ENCODE data around the gene SLAIN1. TPM values are rescaled to one million over a fixed set of nuclear protein-coding genes. Genes with fewer than 3 reads are reported as not detected.

Gene SLAIN1
- total RNA-seq, 1 experiment from 2014 or later: 17.5 TPM

DNA sequence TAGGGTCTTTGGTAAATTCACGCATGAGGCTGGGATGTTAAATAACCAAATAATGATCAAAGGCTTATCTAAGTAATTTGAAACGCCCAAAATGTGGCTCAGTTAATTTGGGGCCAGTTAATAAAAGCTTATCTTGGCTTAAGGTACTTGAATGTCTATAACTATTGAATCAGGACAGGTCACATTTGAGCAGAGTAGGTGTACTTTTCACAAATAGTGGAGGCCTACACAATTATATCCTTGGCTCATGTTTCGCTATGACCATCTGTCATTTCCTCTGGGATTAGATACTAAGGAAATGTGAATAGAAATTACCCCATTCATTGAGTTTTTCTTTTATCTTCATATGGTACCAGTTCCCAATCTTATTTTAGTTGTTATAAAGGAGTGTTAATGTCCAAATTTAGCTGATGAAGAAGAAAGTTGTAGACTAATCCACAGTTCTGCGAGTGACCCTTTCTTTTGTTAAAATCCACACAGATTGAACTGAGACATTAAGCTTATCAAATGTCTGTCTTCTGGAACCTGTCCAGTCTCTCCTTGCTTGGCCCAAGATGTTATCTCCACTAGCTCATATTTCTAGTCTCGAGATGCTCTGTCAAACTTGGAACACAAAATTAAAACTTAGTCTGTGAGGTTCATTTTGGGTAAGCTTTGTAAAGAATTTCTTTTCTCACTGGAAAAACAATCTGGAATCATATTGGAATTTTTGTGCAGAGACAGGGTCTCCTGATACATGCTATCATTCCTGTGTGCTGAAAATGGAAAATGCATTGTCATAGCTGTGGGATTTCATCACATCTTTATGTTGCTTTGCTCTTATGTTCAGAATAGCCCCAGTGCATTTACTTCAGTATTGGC is 31.0 kb downstream of the SLAIN1 start:
- Histone ChIP-seq H3K4me3 (ENCODE audit: insufficient read depth, low read depth, low read length) (no peak overlapping the region), H3K36me3 (replicated peaks; ENCODE audit: control insufficient read depth, insufficient read depth, low read length) (no peaks in the 10 kb centered on the region; the same call in 1 of the 2 replicates), H3K27me3 (ENCODE audit: control insufficient read depth, insufficient read depth, low read length) (no peaks in the 10 kb centered on the region)
- DNase-seq: no peak

DNA sequence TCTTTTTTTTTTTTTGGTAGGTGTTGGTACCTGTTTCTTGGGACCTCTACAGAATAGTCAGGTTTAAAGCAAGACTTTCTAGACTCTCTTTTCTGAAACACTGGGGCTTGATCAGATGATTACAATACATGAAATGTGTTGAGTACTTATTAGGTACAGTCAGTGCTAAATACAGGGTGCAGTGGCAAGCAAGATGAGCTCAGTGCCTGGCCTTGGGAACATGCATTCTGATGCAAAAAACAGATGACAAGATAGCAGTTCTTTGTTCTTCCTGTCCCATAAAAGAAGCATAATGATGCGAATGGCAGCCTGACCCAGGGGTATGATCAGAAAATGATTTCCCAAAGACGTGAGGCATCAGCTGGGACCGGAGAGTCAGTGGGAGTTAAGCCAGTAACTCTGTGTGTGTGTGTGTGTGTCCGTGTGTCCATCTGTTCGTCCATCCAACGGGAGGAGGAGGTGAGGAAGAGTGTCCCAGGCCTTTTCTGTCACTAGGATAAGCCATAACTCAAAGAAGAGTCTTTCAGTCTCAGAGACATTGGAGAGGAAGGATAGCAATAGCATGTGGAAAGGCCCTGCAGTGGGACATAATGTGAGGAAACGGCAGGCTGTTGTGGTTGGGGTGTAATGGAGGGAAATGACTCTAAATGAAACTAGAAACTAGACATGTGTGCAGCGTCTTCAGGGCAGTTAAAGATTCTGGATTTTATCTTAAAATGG is 32.2 kb downstream of the SLAIN1 start:
- no peaks in the 10 kb centered on the region; the same call in 1 of the 2 replicates for H3K36me3 ChIP-seq (replicated peaks; ENCODE audit: control insufficient read depth, insufficient read depth, low read length)

DNA sequence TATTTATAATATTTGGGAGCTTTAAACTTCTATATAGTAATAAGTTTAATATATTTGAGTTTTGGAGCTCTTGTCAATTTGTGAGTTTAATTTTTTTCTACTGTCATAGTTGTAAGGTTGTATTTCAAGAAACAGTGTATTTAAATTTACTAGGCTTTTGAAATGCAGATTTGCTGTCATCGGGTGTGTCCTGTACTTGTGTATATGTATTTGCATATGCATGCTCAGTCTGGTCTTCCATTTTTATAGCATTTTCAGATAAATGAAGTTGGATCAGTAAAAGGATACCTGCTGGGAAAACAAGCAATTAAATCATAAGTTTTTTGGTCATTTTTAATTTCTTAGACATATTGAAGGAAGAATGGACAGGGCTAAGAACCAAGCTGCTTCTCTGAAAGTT is 33.1 kb downstream of the SLAIN1 start:
- H3K27me3 ChIP-seq (ENCODE audit: control insufficient read depth, insufficient read depth, low read length): no peaks in the 10 kb centered on the region
- H3K4me3 ChIP-seq (ENCODE audit: insufficient read depth, low read depth, low read length): no peak overlapping the region
- H3K36me3 ChIP-seq (replicated peaks; ENCODE audit: control insufficient read depth, insufficient read depth, low read length): no peaks in the 10 kb centered on the region; the same call in 1 of the 2 replicates
- DNase-seq: no peak

More for the DNA sequence above, 32.2 kb downstream of the SLAIN1 start:
- DNase-seq: no peak
- Histone ChIP-seq H3K4me3 (ENCODE audit: insufficient read depth, low read depth, low read length) (no peak overlapping the region), H3K27me3 (ENCODE audit: control insufficient read depth, insufficient read depth, low read length) (no peaks in the 10 kb centered on the region)

DNA sequence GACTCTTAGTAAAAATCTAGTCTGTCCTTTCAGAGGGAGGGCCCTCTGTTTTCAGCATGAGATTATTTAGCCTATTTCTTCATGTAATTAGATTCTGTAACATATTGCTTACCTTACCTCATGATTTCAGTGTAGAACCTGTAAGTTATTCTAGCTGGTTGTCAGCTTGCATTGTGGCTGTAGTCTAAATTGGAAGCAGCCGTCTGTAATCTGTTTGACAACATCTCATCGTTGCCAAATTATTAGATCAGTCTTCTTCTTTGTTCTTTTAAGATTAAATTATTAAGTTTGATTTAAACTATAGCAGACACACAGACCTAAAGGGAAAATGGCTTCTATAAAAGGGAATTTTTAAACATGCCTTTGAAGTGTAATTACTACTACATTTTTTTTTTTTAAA is 34.8 kb downstream of the SLAIN1 start:
- no peak for DNase-seq
- H3K36me3 ChIP-seq (replicated peaks; ENCODE audit: control insufficient read depth, insufficient read depth, low read length): no peaks in the 10 kb centered on the region; the same call in 1 of the 2 replicates
- H3K4me3 ChIP-seq (ENCODE audit: insufficient read depth, low read depth, low read length): no peak overlapping the region
- H3K27me3 ChIP-seq (ENCODE audit: control insufficient read depth, insufficient read depth, low read length): no peaks in the 10 kb centered on the region

DNA sequence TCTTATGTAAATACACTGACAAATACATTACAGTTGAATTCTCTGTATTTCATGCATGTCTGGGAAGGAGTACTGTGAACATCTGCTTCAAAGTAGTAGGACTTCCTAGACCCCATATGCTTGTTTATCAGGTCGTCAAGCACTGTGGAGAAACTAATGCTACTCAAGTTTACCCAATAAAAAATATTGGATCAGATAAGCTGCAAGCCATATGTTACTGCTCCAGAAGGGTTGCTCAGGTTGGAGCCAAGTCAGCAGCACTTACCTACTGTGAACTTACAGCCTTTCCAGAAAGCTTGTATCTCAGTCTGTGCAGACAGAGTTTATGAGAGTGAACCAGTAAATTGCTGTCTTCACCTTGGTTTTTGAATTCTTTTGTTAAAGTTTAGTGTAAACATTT is 36.2 kb downstream of the SLAIN1 start:
- no peak overlapping the region for H3K4me3 ChIP-seq (ENCODE audit: insufficient read depth, low read depth, low read length)
- DNase-seq: no peak
- no peaks in the 10 kb centered on the region; the same call in 1 of the 2 replicates for H3K36me3 ChIP-seq (replicated peaks; ENCODE audit: control insufficient read depth, insufficient read depth, low read length)
- no peaks in the 10 kb centered on the region for H3K27me3 ChIP-seq (ENCODE audit: control insufficient read depth, insufficient read depth, low read length)

DNA sequence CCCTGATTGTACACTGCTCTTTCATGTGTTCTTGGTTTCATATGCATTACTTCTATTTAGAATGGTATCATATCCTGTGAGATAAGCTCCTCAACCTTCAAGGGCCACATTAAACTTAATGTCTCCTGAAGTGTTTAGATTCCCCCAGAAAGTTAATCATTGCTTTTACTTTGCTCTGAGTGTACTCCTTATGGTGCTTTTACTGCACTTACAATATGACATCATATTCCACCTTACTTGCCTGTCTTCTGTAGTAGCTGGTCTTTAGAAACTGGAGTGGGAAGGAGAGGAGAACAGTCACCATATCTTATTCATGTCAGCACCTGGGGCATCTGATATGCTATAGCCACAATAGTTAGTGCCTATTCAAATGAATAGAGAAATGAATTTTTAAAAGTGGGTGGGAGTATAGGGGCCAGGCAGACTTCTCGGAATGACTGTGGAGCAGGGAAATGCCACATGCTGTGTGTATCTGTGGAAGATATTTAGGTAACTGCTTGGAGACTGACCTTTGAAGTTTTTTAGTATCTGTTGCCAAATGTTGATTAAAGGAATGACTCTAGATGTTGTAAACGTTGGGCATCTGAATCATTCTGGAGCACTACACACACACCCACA is 40.2 kb downstream of the SLAIN1 start:
- Histone ChIP-seq H3K4me3 (ENCODE audit: insufficient read depth, low read depth, low read length) (no peak overlapping the region), H3K36me3 (replicated peaks; ENCODE audit: control insufficient read depth, insufficient read depth, low read length) (no peaks in the 10 kb centered on the region), H3K27me3 (ENCODE audit: control insufficient read depth, insufficient read depth, low read length) (no peaks in the 10 kb centered on the region)
- no peak for DNase-seq

DNA sequence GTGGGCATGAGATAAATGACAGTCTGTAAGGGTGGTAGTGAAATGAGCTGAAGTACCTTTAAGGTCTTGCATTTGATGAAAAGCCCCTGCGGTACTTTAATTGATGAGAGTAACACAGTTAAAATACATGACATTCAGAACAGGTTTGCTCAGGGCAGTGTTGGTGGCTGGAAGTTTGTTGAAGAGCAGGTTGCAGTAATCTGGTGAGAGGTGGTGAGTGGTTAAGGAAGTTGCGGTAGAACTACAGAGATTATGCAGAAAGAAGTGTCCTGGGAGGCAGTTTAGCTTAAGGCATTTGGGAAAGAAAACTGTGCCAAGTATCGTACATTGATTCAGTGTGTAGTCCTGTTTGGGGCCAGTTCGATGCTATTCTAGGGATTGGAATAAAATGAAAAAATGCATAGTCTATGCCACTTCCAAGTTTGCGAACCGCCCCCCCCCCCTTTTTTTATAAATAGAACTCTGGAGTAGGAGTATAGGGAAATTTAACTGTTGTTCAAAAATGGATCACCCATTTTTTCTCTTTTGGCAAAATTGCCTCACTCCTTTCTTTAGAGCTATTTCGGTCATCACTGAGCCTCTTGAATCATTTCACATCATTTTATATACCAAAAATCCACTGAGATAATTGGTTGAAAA is 42.7 kb downstream of the SLAIN1 start:
- H3K36me3 ChIP-seq (replicated peaks; ENCODE audit: control insufficient read depth, insufficient read depth, low read length): peaks cover 4% of the 10 kb centered on the region
- DNase-seq: no peak
- no peak overlapping the region for H3K4me3 ChIP-seq (ENCODE audit: insufficient read depth, low read depth, low read length)
- H3K27me3 ChIP-seq (ENCODE audit: control insufficient read depth, insufficient read depth, low read length): no peaks in the 10 kb centered on the region

DNA sequence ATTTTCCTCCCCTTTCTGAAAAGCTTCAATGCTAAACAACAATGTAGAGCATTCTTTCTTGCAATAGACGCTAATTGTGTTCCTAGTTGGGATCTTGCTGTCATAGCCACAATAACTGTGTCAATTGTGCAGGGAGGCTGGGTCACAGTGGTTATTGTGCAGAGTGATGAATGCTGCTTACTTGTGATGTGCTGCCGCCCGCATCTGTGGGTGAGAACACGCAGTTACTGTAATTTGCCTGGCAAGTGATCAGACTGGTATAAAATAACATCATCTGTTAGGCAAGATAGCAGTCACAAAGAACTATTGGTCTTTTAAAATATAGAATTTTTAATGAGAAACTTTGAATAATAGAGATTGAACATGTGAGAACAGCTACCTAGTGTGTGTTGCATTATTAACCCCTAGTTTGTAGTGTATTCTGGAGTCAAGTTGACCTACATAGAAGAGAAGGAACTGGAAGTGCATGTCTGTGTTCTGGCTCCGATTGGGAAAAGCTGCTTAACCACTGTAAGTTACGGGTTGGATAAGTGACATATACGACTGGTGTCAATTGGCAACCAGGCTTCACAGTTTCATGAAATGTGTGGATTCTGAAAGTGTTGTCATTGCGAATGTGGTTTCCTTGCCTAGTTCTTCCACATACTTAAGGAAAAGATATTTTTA is 43.6 kb downstream of the SLAIN1 start:
- DNase-seq: no peak
- Histone ChIP-seq H3K27me3 (ENCODE audit: control insufficient read depth, insufficient read depth, low read length) (no peaks in the 10 kb centered on the region), H3K36me3 (replicated peaks; ENCODE audit: control insufficient read depth, insufficient read depth, low read length) (peaks cover 4% of the 10 kb centered on the region), H3K4me3 (ENCODE audit: insufficient read depth, low read depth, low read length) (no peak overlapping the region)

DNA sequence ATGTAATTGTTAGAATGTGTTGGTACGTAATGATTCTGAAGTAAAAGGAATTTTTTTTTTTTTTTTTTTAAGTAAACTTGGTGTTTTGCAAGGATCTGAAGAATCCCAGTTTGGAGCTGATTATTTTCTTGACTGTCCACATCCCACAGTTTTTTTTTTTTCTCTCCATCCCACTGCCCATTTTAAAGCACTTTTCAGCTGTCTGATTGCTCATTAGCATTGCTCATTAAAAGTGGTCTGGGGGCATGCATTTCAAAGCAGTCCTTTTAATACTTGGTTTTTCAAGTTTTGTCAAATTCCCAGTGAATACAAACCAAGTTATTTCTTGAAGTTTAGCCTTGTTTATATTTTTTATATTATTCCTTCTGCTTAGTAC is 44.1 kb downstream of the SLAIN1 start:
- H3K36me3 ChIP-seq (replicated peaks; ENCODE audit: control insufficient read depth, insufficient read depth, low read length): peaks cover 4% of the 10 kb centered on the region
- H3K4me3 ChIP-seq (ENCODE audit: insufficient read depth, low read depth, low read length): no peak overlapping the region
- DNase-seq: no peak
- H3K27me3 ChIP-seq (ENCODE audit: control insufficient read depth, insufficient read depth, low read length): no peaks in the 10 kb centered on the region

DNA sequence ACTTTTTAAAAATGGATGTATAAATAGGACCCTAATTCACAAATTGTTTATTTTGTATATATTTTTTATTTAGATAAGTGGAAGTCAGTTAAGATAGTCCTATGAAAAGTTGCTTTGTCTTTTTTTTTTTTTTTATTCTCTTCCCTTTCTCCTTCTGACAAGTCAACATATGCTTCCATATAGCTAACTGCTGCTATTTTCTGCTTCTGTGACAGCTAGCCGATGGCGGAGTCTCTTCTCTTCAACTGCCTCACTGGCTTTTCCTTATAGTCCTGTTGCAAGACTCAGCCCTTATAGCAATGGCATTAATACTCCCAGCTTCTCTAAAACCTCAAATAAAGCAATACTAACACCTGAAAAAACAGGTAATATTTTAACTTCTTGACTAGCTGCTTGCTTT is 45.3 kb downstream of the SLAIN1 start:
- no peak for DNase-seq
- no peak overlapping the region for H3K4me3 ChIP-seq (ENCODE audit: insufficient read depth, low read depth, low read length)
- peaks cover 4% of the 10 kb centered on the region for H3K36me3 ChIP-seq (replicated peaks; ENCODE audit: control insufficient read depth, insufficient read depth, low read length)
- H3K27me3 ChIP-seq (ENCODE audit: control insufficient read depth, insufficient read depth, low read length): no peaks in the 10 kb centered on the region

DNA sequence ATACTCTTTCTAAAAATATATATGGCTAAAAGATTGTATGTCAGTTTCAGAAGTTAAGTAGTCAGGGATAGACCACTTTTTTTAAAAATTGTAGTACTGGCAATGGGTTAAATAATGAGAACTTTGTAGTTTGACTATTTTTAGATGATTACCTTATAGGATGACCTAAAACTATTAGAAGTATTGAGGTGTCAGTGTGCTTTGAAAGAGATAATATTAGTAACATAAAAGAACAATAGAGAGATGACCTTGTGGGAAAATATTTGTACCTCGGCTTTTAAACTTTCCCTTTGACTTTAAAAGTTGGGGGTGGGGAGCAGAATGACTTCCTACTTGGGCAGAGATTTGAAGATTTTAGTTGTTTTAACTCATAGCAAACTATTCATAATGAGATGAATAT is 48.3 kb downstream of the SLAIN1 start:
- Histone ChIP-seq H3K27me3 (ENCODE audit: control insufficient read depth, insufficient read depth, low read length) (no peaks in the 10 kb centered on the region), H3K4me3 (ENCODE audit: insufficient read depth, low read depth, low read length) (no peak overlapping the region), H3K36me3 (replicated peaks; ENCODE audit: control insufficient read depth, insufficient read depth, low read length) (peaks cover 4% of the 10 kb centered on the region)
- no peak for DNase-seq

DNA sequence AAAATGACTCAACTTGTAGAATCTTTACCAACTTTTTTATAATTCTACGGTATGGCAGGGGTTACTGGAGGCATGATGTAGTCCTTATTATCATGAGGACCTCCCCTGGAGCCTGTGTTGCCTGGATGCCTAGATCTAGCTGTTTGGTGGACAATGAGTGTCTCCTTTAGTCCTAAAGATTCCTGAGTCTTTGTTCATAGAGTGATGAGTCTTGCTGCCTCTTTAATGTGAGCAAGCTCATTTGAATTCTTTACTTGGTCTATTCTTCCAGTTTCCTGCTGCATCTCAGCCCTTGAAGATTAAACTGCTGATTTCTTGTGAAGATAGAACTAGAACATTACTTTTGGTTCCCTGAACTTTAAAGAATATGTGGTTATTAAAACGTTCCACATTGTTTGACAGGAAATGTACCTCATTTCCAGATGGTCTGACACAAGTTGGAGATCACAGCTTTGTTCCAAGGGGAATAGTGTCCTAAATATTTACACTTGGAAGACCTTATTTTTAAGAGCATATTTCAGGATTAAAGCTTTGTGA is 51.9 kb downstream of the SLAIN1 start:
- no peaks in the 10 kb centered on the region for H3K27me3 ChIP-seq (ENCODE audit: control insufficient read depth, insufficient read depth, low read length)
- DNase-seq: no peak
- peaks cover 2% of the 10 kb centered on the region for H3K36me3 ChIP-seq (replicated peaks; ENCODE audit: control insufficient read depth, insufficient read depth, low read length)
- no peak overlapping the region for H3K4me3 ChIP-seq (ENCODE audit: insufficient read depth, low read depth, low read length)

DNA sequence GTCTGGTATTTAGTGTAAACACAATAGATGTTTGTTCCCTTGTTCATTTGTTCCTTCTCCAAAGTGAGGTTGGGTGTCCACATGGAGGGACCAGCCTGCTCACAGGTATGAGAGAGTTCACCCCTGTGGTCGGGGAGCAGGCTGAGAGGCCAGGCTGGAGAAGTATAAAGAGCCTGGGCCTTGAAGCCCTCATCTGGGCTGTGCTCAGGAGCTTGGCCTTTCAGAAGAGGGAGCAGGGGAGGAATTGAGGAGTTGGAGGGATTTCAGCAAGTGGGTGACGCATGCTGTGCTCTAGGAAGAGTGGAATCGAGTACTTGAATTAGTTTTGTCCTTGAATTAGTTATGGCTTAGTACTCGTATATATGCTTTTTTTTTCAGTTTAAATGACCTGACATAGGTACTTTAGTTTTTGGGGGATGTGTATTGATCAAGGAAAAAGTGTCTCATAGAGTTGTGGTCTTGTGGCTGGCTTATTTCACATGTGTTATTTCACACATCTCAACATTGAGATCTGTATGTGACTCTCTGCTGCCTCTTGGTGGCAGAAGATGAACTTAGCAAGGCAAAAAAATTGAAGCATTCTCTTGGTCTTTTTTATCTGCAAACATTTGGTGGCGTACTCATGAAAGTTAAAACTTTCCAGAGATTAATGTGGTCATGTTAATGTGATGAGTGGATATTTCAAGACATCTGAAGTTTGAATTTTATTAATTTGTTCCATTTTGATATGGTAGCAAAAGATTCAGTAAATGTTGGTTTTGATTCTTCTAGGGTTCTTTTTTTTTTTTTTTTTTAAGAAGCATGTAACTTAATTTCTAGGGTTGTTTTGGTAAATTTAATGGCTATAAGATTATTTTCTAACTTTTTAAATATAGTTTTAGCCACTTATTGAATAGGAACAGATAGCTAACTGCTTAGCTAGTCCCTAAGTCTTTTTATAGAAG is 54.3 kb downstream of the SLAIN1 start:
- no peak for DNase-seq
- no peaks in the 10 kb centered on the region for H3K27me3 ChIP-seq (ENCODE audit: control insufficient read depth, insufficient read depth, low read length)
- H3K36me3 ChIP-seq (replicated peaks; ENCODE audit: control insufficient read depth, insufficient read depth, low read length): no peaks in the 10 kb centered on the region; the same call in 1 of the 2 replicates
- no peak overlapping the region for H3K4me3 ChIP-seq (ENCODE audit: insufficient read depth, low read depth, low read length)

Measured in H7 (cell line).